H9 (cell line): ENCODE results near the gene PDE1C. TPM values are rescaled to one million over a fixed set of nuclear protein-coding genes. Genes with fewer than 3 reads are reported as not detected.

ENCODE experiments used
- DNase-seq: peaks from one replicate; pipeline ENCODE4 v3.0.0-alpha.2; 2017
- H2AFZ ChIP-seq: one replicate; pipeline ENCODE4 v1.6.1; 2013; ENCODE audit warnings: mild to moderate bottlenecking, low read length, control low read depth, moderate library complexity
- H2AK5ac ChIP-seq: 2 replicates; pipeline ENCODE4 v1.6.1; 2013; ENCODE audit warnings: low read length, control low read depth, mixed read lengths; ENCODE audit not compliant: insufficient read length
- H2BK120ac ChIP-seq: one replicate; pipeline ENCODE4 v1.6.1; 2013; ENCODE audit warnings: low read depth, mild to moderate bottlenecking, low read length, control low read depth, inconsistent platforms; ENCODE audit not compliant: poor library complexity, severe bottlenecking
- H2BK12ac ChIP-seq: 2 replicates; pipeline ENCODE4 v1.6.1; 2013; ENCODE audit warnings: low read length, control low read depth, mixed read lengths, low read depth; ENCODE audit not compliant: insufficient read length
- H2BK15ac ChIP-seq: 2 replicates; pipeline ENCODE4 v1.6.1; 2013; ENCODE audit warnings: low read depth, low read length, control low read depth
- H2BK20ac ChIP-seq: one replicate; pipeline ENCODE4 v1.6.1; 2013; ENCODE audit warnings: low read depth, mild to moderate bottlenecking, low read length, control low read depth, inconsistent platforms; ENCODE audit not compliant: poor library complexity, severe bottlenecking
- H2BK5ac ChIP-seq: 2 replicates; pipeline ENCODE4 v1.6.1; 2013; ENCODE audit warnings: low read length, control low read depth, mixed read lengths; ENCODE audit not compliant: insufficient read length
- H3K14ac ChIP-seq: 2 replicates; pipeline ENCODE4 v1.6.1; 2013; ENCODE audit warnings: low read length, control low read depth; ENCODE audit not compliant: insufficient read depth
- H3K18ac ChIP-seq: 2 replicates; pipeline ENCODE4 v1.6.1; 2013; ENCODE audit warnings: low read depth, mild to moderate bottlenecking, mixed read lengths, low read length, control low read depth; ENCODE audit not compliant: insufficient read length
- H3K23ac ChIP-seq: 2 replicates; pipeline ENCODE4 v1.6.1; 2013; ENCODE audit warnings: low read length, control low read depth, mixed read lengths, low read depth; ENCODE audit not compliant: insufficient read length
- H3K23me2 ChIP-seq: 2 replicates; pipeline ENCODE4 v1.6.1; 2013; ENCODE audit warnings: low read depth, mild to moderate bottlenecking, mixed read lengths, low read length, control low read depth; ENCODE audit not compliant: insufficient read length, poor library complexity, severe bottlenecking
- H3K27ac ChIP-seq: 2 replicates; pipeline ENCODE4 v1.5.1; 2013; ENCODE audit warnings: low read length, control low read depth, mixed read lengths, low read depth; ENCODE audit not compliant: insufficient read length
- H3K27me3 ChIP-seq: 2 replicates; pipeline ENCODE4 v1.6.1; 2013; ENCODE audit warnings: low read length, control low read depth, inconsistent platforms; ENCODE audit not compliant: insufficient read depth
- H3K4ac ChIP-seq: 2 replicates; pipeline ENCODE4 v1.6.1; 2013; ENCODE audit warnings: low read depth, mild to moderate bottlenecking, control low read depth, inconsistent platforms, low read length, moderate library complexity
- H3K4me1 ChIP-seq: 2 replicates; pipeline ENCODE4 v1.6.1; 2013; ENCODE audit warnings: low read length, control low read depth, inconsistent platforms; ENCODE audit not compliant: insufficient read depth
- H3K4me2 ChIP-seq: 2 replicates; pipeline ENCODE4 v1.6.1; 2013; ENCODE audit warnings: low read length, control low read depth, mixed read lengths; ENCODE audit not compliant: insufficient read length, insufficient read depth
- H3K56ac ChIP-seq: 2 replicates; pipeline ENCODE4 v1.6.1; 2013; ENCODE audit warnings: low read depth, mild to moderate bottlenecking, mixed read lengths, low read length, control low read depth; ENCODE audit not compliant: insufficient read length
- H3K79me1 ChIP-seq: 2 replicates; pipeline ENCODE4 v1.6.1; 2013; ENCODE audit warnings: low read depth, mild to moderate bottlenecking, moderate library complexity, low read length, control low read depth, inconsistent platforms; ENCODE audit not compliant: insufficient read depth, poor library complexity, severe bottlenecking
- H3K79me2 ChIP-seq: 2 replicates; pipeline ENCODE4 v1.6.1; 2013; ENCODE audit warnings: low read length, control low read depth, inconsistent platforms; ENCODE audit not compliant: insufficient read depth
- H3K9ac ChIP-seq: 2 replicates; pipeline ENCODE4 v1.6.1; 2013; ENCODE audit warnings: low read length, control low read depth, mixed read lengths; ENCODE audit not compliant: insufficient read length; ENCODE audit errors: extremely low read depth
- H3K9me3 ChIP-seq: one replicate; pipeline ENCODE4 v1.6.1; 2013; ENCODE audit warnings: low read depth, low read length, inconsistent platforms; ENCODE audit not compliant: control insufficient read depth
- H3T11ph ChIP-seq: one replicate; pipeline ENCODE4 v1.6.1; 2013; ENCODE audit warnings: mild to moderate bottlenecking, low read length, control low read depth, inconsistent platforms
- H4K20me1 ChIP-seq: one replicate; pipeline ENCODE4 v1.6.1; 2013; ENCODE audit not compliant: control insufficient read depth, insufficient read length, insufficient read depth
- H4K5ac ChIP-seq: 2 replicates; pipeline ENCODE4 v1.6.1; 2013; ENCODE audit warnings: low read depth, mild to moderate bottlenecking, mixed read lengths, low read length, control low read depth; ENCODE audit not compliant: insufficient read length
- H4K8ac ChIP-seq: replicated peaks from 2 replicates; pipeline ENCODE4 v1.6.1; 2013; ENCODE audit warnings: low read length, control low read depth, mixed read lengths, low read depth; ENCODE audit not compliant: insufficient read length
- H4K91ac ChIP-seq: 2 replicates; pipeline ENCODE4 v1.6.1; 2013; ENCODE audit warnings: low read depth, mild to moderate bottlenecking, moderate library complexity, mixed read lengths, low read length, control low read depth; ENCODE audit not compliant: insufficient read length
- H3K27ac Mint-ChIP-seq, 3 experiments: 2 replicates in 2 of 3; 3 replicates in 1 of 3; pipeline ENCODE4 v1.8.0; 2020 to 2021; ENCODE audit warnings: mixed read lengths in 3 of 3, mild to moderate bottlenecking in 1 of 3, moderate library complexity in 1 of 3
- H3K27me3 Mint-ChIP-seq: 2 replicates; pipeline ENCODE4 v1.8.0; 2021; ENCODE audit warnings: low read depth, mild to moderate bottlenecking, moderate library complexity, mixed read lengths
- H3K36me3 Mint-ChIP-seq, 3 experiments: 2 replicates in 2 of 3; 3 replicates in 1 of 3; pipeline ENCODE4 v1.8.0; 2020 to 2021; ENCODE audit warnings: low read depth in 3 of 3, mixed read lengths in 3 of 3; ENCODE audit not compliant: insufficient read depth in 1 of 3
- H3K4me1 Mint-ChIP-seq, 2 experiments: 2 replicates each; pipeline ENCODE4 v1.8.0; 2020; ENCODE audit warnings: mixed read lengths in 2 of 2
- H3K4me3 Mint-ChIP-seq, 2 experiments: 2 replicates in 1 of 2; 3 replicates in 1 of 2; pipeline ENCODE4 v1.8.0; 2020 to 2021; ENCODE audit warnings: mild to moderate bottlenecking in 2 of 2, mixed read lengths in 2 of 2, moderate library complexity in 1 of 2
- H3K9me3 Mint-ChIP-seq, 2 experiments: 2 replicates in 1 of 2; 3 replicates in 1 of 2; pipeline ENCODE4 v1.8.0; 2020; ENCODE audit warnings: mild to moderate bottlenecking in 2 of 2, mixed read lengths in 2 of 2, moderate library complexity in 1 of 2
- CTCF ChIP-seq: fragments of 200-600 bp; sonication (generic); conservative IDR thresholded peaks from 3 replicates; pipeline ENCODE4 v1.8.0; 2021; ENCODE audit warnings: antibody characterized with exemption, mild to moderate bottlenecking
- WGBS: extraction: QIAGEN DNeasy Blood & Tissue Kit; methylation state at CpG from one replicate; pipeline ENCODE4 v1.1.7; 2013; ENCODE audit warnings: missing lambda C conversion rate, low lambda C conversion rate, mixed read lengths; ENCODE audit not compliant: insufficient read length; ENCODE audit errors: extremely low coverage; 5-methylcytosine and 5-hydroxymethylcytosine counted together
- total RNA-seq: library from RNA; stranded (reverse); gene quantifications from 2 replicates; pipeline ENCODE4 v1.2.1, GENCODE V29; 2021

Gene PDE1C
- total RNA-seq, 1 experiment from 2014 or later: 0.17 TPM

GRCh38 chr7:31763548-31763947 is 306.7 kb downstream of the PDE1C start:
- no peak overlapping the region for H3K14ac ChIP-seq
- WGBS: no CpG with 5 or more reads among the region's 2 CpGs
- no peak overlapping the region for H4K8ac ChIP-seq
- H3K4me2 ChIP-seq: no peak overlapping the region
- H4K91ac ChIP-seq: no peak overlapping the region
- H3K23ac ChIP-seq: no peak overlapping the region
- H4K5ac ChIP-seq: no peak overlapping the region
- H3K4me1 ChIP-seq: no peaks in the 10 kb centered on the region
- H2AFZ ChIP-seq: no peak overlapping the region
- H3K27ac Mint-ChIP-seq: no peak overlapping the region
- H3K27me3 Mint-ChIP-seq: peaks cover 98% of the 10 kb centered on the region
- H2BK120ac ChIP-seq: no peak overlapping the region
- H3K56ac ChIP-seq: no peak overlapping the region
- H3K27me3 ChIP-seq: peaks cover 70% of the 10 kb centered on the region
- H3K18ac ChIP-seq: no peak overlapping the region
- H3K9me3 Mint-ChIP-seq: peaks cover 0 to 6% of the 10 kb centered on the region in 2 experiments; a peak in 2 of 5 replicates
- no peaks in the 10 kb centered on the region for H3K23me2 ChIP-seq
- peaks cover 16 to 17% of the 10 kb centered on the region in 2 experiments for H3K4me1 Mint-ChIP-seq
- H3K36me3 Mint-ChIP-seq: no peaks in the 10 kb centered on the region; a peak in 1 of 7 replicates
- H2BK20ac ChIP-seq: no peak overlapping the region
- H2BK12ac ChIP-seq: no peak overlapping the region
- no peak overlapping the region for H3K4me3 Mint-ChIP-seq
- no peak overlapping the region for H3K27ac ChIP-seq
- no peak overlapping the region for H3T11ph ChIP-seq
- H3K4ac ChIP-seq: no peak overlapping the region
- H4K20me1 ChIP-seq: no peaks in the 10 kb centered on the region
- no peaks in the 10 kb centered on the region for H3K9me3 ChIP-seq
- H3K79me2 ChIP-seq: no peaks in the 10 kb centered on the region
- TF ChIP-seq CTCF: peak; percentile 72
- H2BK15ac ChIP-seq: no peak overlapping the region
- no peak overlapping the region for H2AK5ac ChIP-seq
- DNase-seq: no peak
- no peak overlapping the region for H3K9ac ChIP-seq
- H3K79me1 ChIP-seq: no peaks in the 10 kb centered on the region
- H2BK5ac ChIP-seq: no peak overlapping the region
